Measurements from ENCODE around the gene TOP1. TPM values are rescaled to one million over a fixed set of nuclear protein-coding genes. Genes with fewer than 3 reads are reported as not detected.
A peak's percentile ranks its signal among the peaks of the same experiment; 100 is the strongest.

Gene TOP1
- total RNA-seq, 2 experiments from 2014 or later: 37.6 to 41.7 TPM

DNA sequence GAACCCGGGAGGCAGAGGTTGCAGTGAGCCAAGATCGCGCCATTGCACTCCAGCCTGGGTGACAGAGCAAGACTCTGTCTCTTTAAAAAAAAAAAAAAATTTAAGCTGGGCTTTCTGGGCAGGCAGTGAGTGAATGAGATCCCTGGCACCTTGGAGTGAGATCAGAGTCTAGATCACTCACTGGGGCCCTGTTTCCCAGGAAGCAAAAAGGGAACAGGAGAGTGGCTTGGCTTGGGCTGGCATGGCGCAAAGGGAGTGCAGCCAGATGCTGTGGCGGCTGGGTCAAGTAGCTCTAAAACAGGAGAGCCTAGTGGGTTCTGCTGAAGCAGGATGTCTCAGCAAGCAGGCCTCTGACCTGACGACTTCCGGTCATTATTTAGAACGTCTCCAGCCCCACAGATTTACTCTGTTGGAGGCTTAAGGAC lies 119.2 kb downstream of the TOP1 start:
- ATAC-seq (ENCODE audit: poor library complexity) (no peak), DNase-seq (no peak)
- Histone ChIP-seq H3K9me3 (ENCODE audit: control insufficient read depth in 1 of 2, insufficient read depth in 1 of 2, low read length in 2 of 2) (no peaks in the 10 kb centered on the region), H3K27ac (ENCODE audit: low read depth in 1 of 2, low read length in 2 of 2) (peak overlapping the region; percentile 24 to 56), H3K4me3 (ENCODE audit: low read length) (no peak overlapping the region), H3K4me1 (ENCODE audit: insufficient read depth, low read length) (peaks cover 100% of the 10 kb centered on the region), H3K36me3 (ENCODE audit: insufficient read depth, low read length) (peaks cover 14% of the 10 kb centered on the region), H3K27me3 (ENCODE audit: control insufficient read depth in 1 of 2, insufficient read depth in 2 of 2, low read length in 2 of 2) (no peaks in the 10 kb centered on the region)
- no peaks in the 10 kb centered on the region for H3K27me3 Mint-ChIP-seq
- intact Hi-C loops (cut with DNase I, micrococcal nuclease): no loop called here
- H3K4me1 Mint-ChIP-seq (ENCODE audit: low read depth): peaks cover 95% of the 10 kb centered on the region
- POLR2A ChIA-PET: interaction anchor here (0.7 to 14.5 kb wide), 4 partner anchors 10 to 546 kb away, joined by 3 to 403 read pairs (median 10); partner anchors contain the start of gene PLCG1
- TF ChIP-seq, protein P1, sequence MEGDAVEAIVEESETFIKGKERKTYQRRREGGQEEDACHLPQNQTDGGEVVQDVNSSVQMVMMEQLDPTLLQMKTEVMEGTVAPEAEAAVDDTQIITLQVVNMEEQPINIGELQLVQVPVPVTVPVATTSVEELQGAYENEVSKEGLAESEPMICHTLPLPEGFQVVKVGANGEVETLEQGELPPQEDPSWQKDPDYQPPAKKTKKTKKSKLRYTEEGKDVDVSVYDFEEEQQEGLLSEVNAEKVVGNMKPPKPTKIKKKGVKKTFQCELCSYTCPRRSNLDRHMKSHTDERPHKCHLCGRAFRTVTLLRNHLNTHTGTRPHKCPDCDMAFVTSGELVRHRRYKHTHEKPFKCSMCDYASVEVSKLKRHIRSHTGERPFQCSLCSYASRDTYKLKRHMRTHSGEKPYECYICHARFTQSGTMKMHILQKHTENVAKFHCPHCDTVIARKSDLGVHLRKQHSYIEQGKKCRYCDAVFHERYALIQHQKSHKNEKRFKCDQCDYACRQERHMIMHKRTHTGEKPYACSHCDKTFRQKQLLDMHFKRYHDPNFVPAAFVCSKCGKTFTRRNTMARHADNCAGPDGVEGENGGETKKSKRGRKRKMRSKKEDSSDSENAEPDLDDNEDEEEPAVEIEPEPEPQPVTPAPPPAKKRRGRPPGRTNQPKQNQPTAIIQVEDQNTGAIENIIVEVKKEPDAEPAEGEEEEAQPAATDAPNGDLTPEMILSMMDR (IDR thresholded peaks at IDR 0.05): no peak
- peak overlapping the region; percentile 30 for H3K4me3 Mint-ChIP-seq
- H3K36me3 Mint-ChIP-seq (ENCODE audit: low read depth): peaks cover 35% of the 10 kb centered on the region
- H3K27ac Mint-ChIP-seq: peak overlapping the region; percentile 96
- no peaks in the 10 kb centered on the region for H3K9me3 Mint-ChIP-seq
- CTCF ChIA-PET: interaction anchor here (1.1 to 1.5 kb wide), 3 partner anchors 9 to 25 kb away, joined by 3 to 8 read pairs (median 7); no protein-coding TSS in a partner anchor

DNA sequence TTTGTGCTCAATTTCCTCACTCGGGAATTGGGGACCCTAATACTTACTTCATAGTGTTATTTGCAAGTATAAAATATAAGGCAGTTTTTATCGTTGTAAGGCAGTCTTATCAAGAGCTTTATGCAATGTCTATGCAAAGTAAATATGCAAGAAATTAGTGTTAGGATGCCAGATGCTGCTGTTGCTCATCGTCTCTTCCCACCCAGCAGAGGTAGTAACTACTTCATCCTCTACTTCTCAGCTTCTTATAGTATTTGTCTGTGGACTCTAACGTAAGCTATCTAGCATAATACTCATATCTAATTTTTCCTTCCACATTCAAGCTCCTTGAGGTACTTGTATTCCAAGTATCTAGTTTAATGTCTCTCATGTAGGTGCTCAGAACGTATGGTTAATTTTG lies 120.3 kb downstream of the TOP1 start:
- Histone ChIP-seq H3K4me3 (ENCODE audit: low read length) (no peak overlapping the region), H3K4me1 (ENCODE audit: insufficient read depth, low read length) (peaks cover 100% of the 10 kb centered on the region), H3K27me3 (ENCODE audit: control insufficient read depth in 1 of 2, insufficient read depth in 2 of 2, low read length in 2 of 2) (no peaks in the 10 kb centered on the region), H3K9me3 (ENCODE audit: control insufficient read depth in 1 of 2, insufficient read depth in 1 of 2, low read length in 2 of 2) (no peaks in the 10 kb centered on the region), H3K27ac (ENCODE audit: low read depth in 1 of 2, low read length in 2 of 2) (peak overlapping the region; percentile 24 to 56), H3K36me3 (ENCODE audit: insufficient read depth, low read length) (peaks cover 14% of the 10 kb centered on the region)
- intact Hi-C loops (cut with DNase I, micrococcal nuclease): no loop called here
- Mint-ChIP-seq H3K4me1 (ENCODE audit: low read depth) (peaks cover 93% of the 10 kb centered on the region), H3K36me3 (ENCODE audit: low read depth) (peaks cover 34% of the 10 kb centered on the region), H3K4me3 (peak overlapping the region; percentile 52), H3K27ac (peak overlapping the region; percentile 96), H3K27me3 (no peaks in the 10 kb centered on the region), H3K9me3 (no peaks in the 10 kb centered on the region)
- CTCF ChIA-PET: interaction anchor here (0.9 to 1.2 kb wide), 3 partner anchors 10 to 24 kb away, joined by 3 to 5 read pairs (median 3); partner anchors contain the start of gene PLCG1
- POLR2A ChIA-PET: interaction anchor here (0.9 to 5.4 kb wide), 3 partner anchors 8 to 25 kb away, joined by 4 to 99 read pairs (median 6); partner anchors contain the start of gene PLCG1
- ATAC-seq (ENCODE audit: poor library complexity) (no peak), DNase-seq (no peak)
- TF ChIP-seq, protein P1 (IDR thresholded peaks at IDR 0.05): no peak

DNA sequence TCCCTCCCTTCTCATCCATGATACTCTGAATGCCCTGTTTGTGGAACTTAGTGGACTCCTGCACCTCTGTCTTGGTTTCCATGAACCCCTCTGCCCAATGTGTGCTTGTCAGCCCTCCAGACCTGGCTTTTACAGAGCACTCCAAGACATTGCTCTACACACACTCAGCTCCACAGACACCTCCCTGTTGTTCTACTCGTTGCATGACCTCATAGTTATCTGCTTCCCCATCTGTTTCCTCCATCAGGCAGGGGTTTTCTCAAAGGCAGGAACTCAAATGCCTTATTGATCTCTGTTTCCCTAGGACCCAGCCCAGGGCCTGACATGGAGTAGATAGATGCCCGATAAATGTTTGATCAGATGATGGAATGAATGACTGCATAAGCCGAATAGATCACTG lies 122.0 kb downstream of the TOP1 start:
- ChIA-PET CTCF (interaction anchor here (1.0 to 2.5 kb wide), 5 partner anchors 9 to 82 kb away, joined by 3 to 9 read pairs (median 6); no protein-coding TSS in a partner anchor), POLR2A (interaction anchor here (5.4 kb wide), 1 partner anchor 10 kb away, joined by 99 read pairs; the partner anchor contains the start of gene PLCG1)
- DNase-seq (peak in 4 of 14 experiments; percentile 40 to 74 (median 70)), ATAC-seq (ENCODE audit: poor library complexity) (peak; percentile 87)
- Histone ChIP-seq H3K27me3 (ENCODE audit: control insufficient read depth in 1 of 2, insufficient read depth in 2 of 2, low read length in 2 of 2) (no peaks in the 10 kb centered on the region), H3K27ac (ENCODE audit: low read depth in 1 of 2, low read length in 2 of 2) (peak overlapping the region; percentile 56 to 77), H3K9me3 (ENCODE audit: control insufficient read depth in 1 of 2, insufficient read depth in 1 of 2, low read length in 2 of 2) (no peaks in the 10 kb centered on the region), H3K4me3 (ENCODE audit: low read length) (no peak overlapping the region), H3K4me1 (ENCODE audit: insufficient read depth, low read length) (peaks cover 100% of the 10 kb centered on the region), H3K36me3 (ENCODE audit: insufficient read depth, low read length) (peaks cover 21% of the 10 kb centered on the region)
- Mint-ChIP-seq H3K4me1 (ENCODE audit: low read depth) (peaks cover 93% of the 10 kb centered on the region), H3K36me3 (ENCODE audit: low read depth) (peaks cover 26% of the 10 kb centered on the region), H3K27ac (peak overlapping the region; percentile 96), H3K4me3 (peak overlapping the region; percentile 74), H3K9me3 (no peaks in the 10 kb centered on the region), H3K27me3 (no peaks in the 10 kb centered on the region)
- intact Hi-C loops (cut with DNase I, micrococcal nuclease): no loop called here
- TF ChIP-seq, protein P1 (IDR thresholded peaks at IDR 0.05): no peak
